BLaER1 (cell line): ENCODE data around the gene APLF.
"Not testable (repeated sequence)": the region's sequence is repeated elsewhere in the genome, so short reads cannot be mapped to it uniquely, and the experiment has no call there.

Source experiments
- H3K27ac ChIP-seq: shearing (Covaris generic); formaldehyde crosslinking; 2 replicates; pipeline ENCODE4 v1.8.1; 2022
- H3K27me3 ChIP-seq: shearing (Covaris generic); formaldehyde crosslinking; 2 replicates; pipeline ENCODE4 v1.8.1; 2022
- H3K36me3 ChIP-seq: shearing (Covaris generic); formaldehyde crosslinking; 2 replicates; pipeline ENCODE4 v1.8.1; 2022
- H3K4me1 ChIP-seq: shearing (Covaris generic); formaldehyde crosslinking; 2 replicates; pipeline ENCODE4 v1.8.1; 2022
- H3K4me2 ChIP-seq: shearing (Covaris generic); formaldehyde crosslinking; 2 replicates; pipeline ENCODE4 v1.8.1; 2022
- H3K4me3 ChIP-seq: shearing (Covaris generic); formaldehyde crosslinking; 2 replicates; pipeline ENCODE4 v1.8.1; 2022
- H3K9ac ChIP-seq: shearing (Covaris generic); formaldehyde crosslinking; 2 replicates; pipeline ENCODE4 v1.8.1; 2022
- H3K9me3 ChIP-seq: shearing (Covaris generic); formaldehyde crosslinking; 2 replicates; pipeline ENCODE4 v1.8.1; 2022
- H4K20me1 ChIP-seq: shearing (Covaris generic); formaldehyde crosslinking; 2 replicates; pipeline ENCODE4 v1.8.1; 2022
- Cebpa-rat ChIP-seq: shearing (Covaris generic); IDR thresholded peaks from 2 replicates; pipeline ENCODE4 v1.8.1; 2022

The APLF gene

DNA sequence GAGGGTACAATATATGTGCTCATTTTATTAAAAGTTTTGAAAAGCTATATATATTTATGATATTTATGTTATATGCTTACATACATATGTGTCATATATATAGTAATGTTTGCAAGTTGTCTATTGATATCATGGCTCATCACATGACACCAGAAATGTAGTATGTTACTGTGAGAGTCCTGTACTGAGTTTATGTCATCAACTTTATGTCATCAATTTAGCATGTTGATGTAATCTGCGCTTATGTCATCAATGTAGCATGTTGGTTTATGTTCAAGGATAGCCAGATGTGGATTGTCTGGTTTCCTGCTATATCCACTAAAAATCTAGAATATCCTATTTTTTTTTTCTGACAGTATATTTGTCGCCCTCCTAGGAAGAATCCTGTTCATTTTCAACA is 77.4 kb downstream of the APLF start:
- Histone ChIP-seq H3K9me3 (peaks cover 8% of the 10 kb centered on the region; the same call in 1 of the 2 replicates), H3K27ac (no peak overlapping the region), H4K20me1 (no peaks in the 10 kb centered on the region), H3K36me3 (no peaks in the 10 kb centered on the region), H3K4me1 (peaks cover 5% of the 10 kb centered on the region; the same call in 1 of the 2 replicates), H3K9ac (no peak overlapping the region), H3K4me3 (no peak overlapping the region), H3K4me2 (no peak overlapping the region), H3K27me3 (no peaks in the 10 kb centered on the region)
- no peak for TF ChIP-seq Cebpa-rat

DNA sequence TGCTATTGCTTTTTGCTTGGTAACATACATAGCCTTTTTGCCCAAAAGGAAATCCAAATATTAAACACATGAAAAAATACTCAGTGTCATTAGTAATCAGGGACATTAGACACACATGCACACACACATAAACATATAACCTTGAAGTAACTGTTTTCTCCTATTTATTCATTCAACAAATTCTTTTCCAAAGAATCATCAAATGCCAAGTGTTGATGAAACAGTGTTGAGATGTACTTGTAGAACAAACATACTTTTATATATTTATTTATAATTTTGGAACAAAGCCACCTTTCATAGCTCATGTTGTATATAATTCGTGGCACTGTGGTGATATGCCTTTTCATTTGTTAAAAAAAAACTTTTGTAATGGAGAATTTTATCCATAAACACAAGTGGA is 81.0 kb downstream of the APLF start:
- Histone ChIP-seq H3K36me3 (no peaks in the 10 kb centered on the region), H3K4me3 (no peak overlapping the region), H3K27ac (no peak overlapping the region), H3K4me2 (no peak overlapping the region), H4K20me1 (no peaks in the 10 kb centered on the region), H3K4me1 (peaks cover 5% of the 10 kb centered on the region; the same call in 1 of the 2 replicates), H3K9me3 (no peaks in the 10 kb centered on the region), H3K27me3 (no peaks in the 10 kb centered on the region), H3K9ac (no peak overlapping the region)
- no peak for TF ChIP-seq Cebpa-rat

DNA sequence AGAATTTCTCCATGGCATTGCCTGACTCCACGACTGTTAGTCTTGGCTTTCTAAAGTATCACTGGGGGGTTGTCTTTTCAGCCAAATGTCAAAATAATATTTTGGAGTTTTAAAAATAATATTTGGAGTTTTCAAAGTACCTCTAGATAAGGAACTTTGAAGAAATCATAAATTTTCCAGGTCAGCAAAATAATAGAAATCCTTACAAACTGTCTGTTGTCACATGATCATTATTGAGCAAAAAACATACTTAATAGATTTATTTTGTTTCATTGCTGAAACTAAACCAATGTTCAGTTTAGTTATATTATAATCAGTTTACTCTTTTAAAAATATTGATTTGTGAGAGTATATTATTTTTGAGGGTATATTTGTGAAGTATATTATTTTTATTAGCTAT is 85.7 kb downstream of the APLF start:
- Histone ChIP-seq H3K4me2 (no peak overlapping the region), H4K20me1 (no peaks in the 10 kb centered on the region), H3K27ac (no peak overlapping the region), H3K9ac (no peak overlapping the region), H3K4me1 (no peaks in the 10 kb centered on the region), H3K4me3 (no peak overlapping the region), H3K36me3 (no peaks in the 10 kb centered on the region), H3K27me3 (no peaks in the 10 kb centered on the region), H3K9me3 (no peaks in the 10 kb centered on the region)
- no peak for TF ChIP-seq Cebpa-rat

DNA sequence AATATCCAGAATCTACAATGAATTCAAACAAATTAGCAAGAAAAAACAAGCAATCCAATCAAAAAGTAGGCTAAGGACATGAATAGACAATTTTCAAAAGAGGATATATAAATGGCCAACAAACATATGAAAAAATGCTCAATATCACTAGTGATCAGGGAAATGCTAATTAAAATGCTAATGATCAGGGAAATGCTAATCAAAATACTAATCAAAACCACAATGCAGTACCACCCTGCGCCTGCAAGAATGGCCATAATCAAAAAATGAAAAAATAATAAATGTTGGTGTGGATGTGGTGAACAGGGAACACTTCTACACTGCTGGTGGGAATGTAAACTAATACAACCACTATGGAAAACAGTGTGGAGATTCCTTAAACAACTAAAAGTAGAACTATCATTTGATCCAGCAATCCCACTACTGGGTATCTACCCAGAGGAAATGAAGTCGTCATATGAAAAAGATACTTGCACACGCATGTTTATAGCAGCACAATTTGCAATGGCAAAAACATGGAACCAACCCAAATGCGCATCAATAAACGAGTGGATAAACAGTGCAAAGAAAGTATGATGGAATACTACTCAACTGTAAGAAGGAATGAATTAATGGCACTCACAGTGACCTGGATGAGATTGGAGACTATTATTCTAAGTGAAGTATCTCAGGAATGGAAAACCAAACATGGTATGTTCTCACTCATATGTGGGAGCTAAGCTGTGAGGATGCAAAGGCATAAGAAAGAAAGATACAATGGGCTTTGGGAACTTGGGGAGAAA is 88.2 kb downstream of the APLF start:
- not testable (repeated sequence) for H3K36me3 ChIP-seq, H3K9ac ChIP-seq, H3K27me3 ChIP-seq, H3K27ac ChIP-seq, H4K20me1 ChIP-seq, H3K4me3 ChIP-seq, H3K4me2 ChIP-seq, H3K4me1 ChIP-seq, H3K9me3 ChIP-seq

DNA sequence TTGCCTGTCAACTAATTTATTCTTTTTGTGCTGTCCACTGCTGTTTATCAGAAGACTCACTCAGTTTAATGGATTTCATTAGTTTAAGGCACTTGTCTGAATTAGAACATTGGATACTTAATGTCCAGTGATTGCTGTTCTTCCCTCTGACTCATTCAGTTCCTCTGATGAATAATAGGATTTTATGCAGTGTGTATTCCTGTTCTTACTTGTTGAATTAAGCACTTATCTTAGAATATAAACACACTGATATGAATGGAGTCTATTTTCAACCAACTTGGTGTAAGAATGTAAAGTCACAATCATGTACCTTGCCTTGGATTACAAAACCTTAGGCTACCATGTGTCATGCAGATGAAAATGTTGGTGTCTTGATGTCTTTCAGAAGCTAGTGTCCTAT is 89.0 kb downstream of the APLF start:
- no peaks in the 10 kb centered on the region for H3K36me3 ChIP-seq
- no peaks in the 10 kb centered on the region for H4K20me1 ChIP-seq
- no peak overlapping the region for H3K27ac ChIP-seq
- H3K27me3 ChIP-seq: no peaks in the 10 kb centered on the region
- no peaks in the 10 kb centered on the region for H3K4me1 ChIP-seq
- no peak for TF ChIP-seq Cebpa-rat
- no peak overlapping the region for H3K4me2 ChIP-seq
- H3K9ac ChIP-seq: no peak overlapping the region
- H3K4me3 ChIP-seq: no peak overlapping the region
- H3K9me3 ChIP-seq: no peaks in the 10 kb centered on the region

DNA sequence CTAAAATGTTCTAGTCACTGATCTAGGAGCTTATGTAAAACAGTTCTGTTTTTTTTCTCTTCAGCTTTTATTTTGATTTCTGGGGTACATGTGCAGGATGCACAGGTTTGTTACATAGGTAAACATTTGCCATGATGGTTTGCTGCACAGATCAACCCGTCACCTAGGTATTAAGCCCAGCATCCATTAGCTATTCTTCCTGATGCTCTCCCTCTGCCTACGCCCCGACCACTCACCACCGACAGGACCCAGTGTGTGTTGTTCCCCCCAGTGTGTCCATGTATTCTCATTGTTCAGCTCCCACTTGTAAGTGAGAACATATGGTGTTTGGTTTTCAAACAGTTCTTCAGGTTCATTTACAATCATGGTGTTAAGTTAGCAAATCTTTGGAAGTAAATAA is 91.2 kb downstream of the APLF start:
- Histone ChIP-seq H3K27ac (no peak overlapping the region), H3K9ac (no peak overlapping the region), H3K36me3 (no peaks in the 10 kb centered on the region), H3K4me2 (no peak overlapping the region), H3K9me3 (no peaks in the 10 kb centered on the region), H3K27me3 (no peaks in the 10 kb centered on the region), H3K4me1 (no peaks in the 10 kb centered on the region), H4K20me1 (no peaks in the 10 kb centered on the region), H3K4me3 (no peak overlapping the region)
- TF ChIP-seq Cebpa-rat: no peak

DNA sequence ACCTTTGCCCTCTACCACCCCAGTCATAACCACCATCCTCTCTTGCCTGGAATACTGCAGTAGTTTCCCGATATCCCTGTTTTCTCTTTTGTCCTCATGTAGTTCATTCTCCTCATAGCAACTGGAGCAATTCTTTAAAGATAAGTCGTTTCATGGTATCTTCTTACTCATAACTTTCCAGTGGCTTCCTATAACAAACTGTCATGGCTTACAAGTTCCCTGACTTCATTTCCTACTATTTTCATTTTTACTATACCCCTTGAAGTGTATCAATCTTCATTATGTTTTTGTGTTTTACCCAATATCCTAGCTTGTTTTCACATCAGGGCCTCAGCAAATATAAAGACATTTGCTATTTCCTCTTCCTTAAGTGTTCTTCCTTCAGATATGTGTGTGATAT is 92.3 kb downstream of the APLF start:
- no peaks in the 10 kb centered on the region for H3K27me3 ChIP-seq
- no peak overlapping the region for H3K4me2 ChIP-seq
- H3K27ac ChIP-seq: no peak overlapping the region
- H3K36me3 ChIP-seq: no peaks in the 10 kb centered on the region
- no peak overlapping the region for H3K9ac ChIP-seq
- H3K9me3 ChIP-seq: no peaks in the 10 kb centered on the region
- no peak for TF ChIP-seq Cebpa-rat
- H3K4me3 ChIP-seq: no peak overlapping the region
- no peaks in the 10 kb centered on the region for H4K20me1 ChIP-seq
- H3K4me1 ChIP-seq: no peaks in the 10 kb centered on the region

DNA sequence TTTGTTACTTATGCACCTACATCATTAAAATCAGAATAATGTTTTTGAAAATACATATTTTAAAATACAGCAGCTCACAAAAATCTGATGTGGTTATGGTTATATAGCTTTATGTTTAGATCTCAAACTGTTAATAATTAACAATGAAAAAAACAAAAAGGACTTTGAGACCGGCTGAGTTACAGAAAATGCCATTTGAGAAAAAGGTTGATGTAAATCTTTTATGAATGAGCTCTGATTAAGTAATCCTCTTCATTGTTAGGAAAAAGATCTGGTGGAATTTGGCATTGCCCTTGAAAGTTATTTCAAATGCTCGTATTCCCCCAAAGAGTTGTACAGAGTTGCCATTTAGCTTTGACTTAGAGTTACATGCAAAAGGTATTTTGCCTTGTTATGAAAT is 93.2 kb downstream of the APLF start:
- no peaks in the 10 kb centered on the region for H3K27me3 ChIP-seq
- H3K4me3 ChIP-seq: no peak overlapping the region
- H3K27ac ChIP-seq: no peak overlapping the region
- no peak overlapping the region for H3K9ac ChIP-seq
- no peak for TF ChIP-seq Cebpa-rat
- H3K4me1 ChIP-seq: no peaks in the 10 kb centered on the region
- no peak overlapping the region for H3K4me2 ChIP-seq
- no peaks in the 10 kb centered on the region for H3K9me3 ChIP-seq
- H3K36me3 ChIP-seq: no peaks in the 10 kb centered on the region
- no peaks in the 10 kb centered on the region for H4K20me1 ChIP-seq

DNA sequence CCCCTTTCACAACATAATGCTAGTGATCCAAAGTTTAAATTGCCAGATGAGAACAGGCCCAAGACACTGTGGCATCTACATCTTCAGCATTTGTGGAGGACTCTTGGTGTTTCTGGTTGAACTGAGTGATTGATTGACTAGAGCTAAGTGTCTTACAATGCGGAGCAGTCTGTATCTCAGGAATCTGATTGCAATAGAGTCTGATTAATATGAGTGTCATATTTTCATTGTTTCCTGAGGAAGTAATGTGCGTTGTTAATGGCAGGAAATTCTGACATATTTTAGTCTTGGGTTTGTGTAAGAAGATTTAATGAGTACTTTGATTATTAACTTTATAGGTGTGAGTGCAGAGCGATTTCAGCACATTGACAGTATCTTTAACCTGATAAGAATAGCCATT is 94.0 kb downstream of the APLF start:
- H3K36me3 ChIP-seq: no peaks in the 10 kb centered on the region
- H3K4me1 ChIP-seq: no peaks in the 10 kb centered on the region
- H3K27ac ChIP-seq: no peak overlapping the region
- TF ChIP-seq Cebpa-rat: no peak
- H3K4me2 ChIP-seq: no peak overlapping the region
- no peak overlapping the region for H3K9ac ChIP-seq
- H3K4me3 ChIP-seq: no peak overlapping the region
- H3K27me3 ChIP-seq: no peaks in the 10 kb centered on the region
- H3K9me3 ChIP-seq: no peaks in the 10 kb centered on the region
- no peaks in the 10 kb centered on the region for H4K20me1 ChIP-seq

DNA sequence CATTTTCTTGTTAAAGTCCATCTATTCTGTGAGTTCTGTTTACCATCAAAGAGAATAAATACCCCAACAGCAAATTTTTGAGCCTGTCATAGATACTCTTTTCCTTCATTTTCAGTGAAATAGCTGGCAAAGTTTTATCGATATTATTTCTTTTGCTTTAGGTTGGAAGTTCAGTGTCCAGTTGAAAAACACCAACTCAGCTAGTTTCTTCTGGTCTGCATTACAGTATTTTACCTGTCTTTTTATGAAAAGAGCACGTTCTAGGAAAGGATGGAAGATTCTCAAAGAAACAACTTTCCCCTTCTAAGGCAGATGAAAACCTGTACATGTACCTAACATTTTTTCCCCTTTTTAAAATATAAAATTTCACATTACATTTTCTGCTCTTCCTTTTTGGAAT is 95.5 kb downstream of the APLF start:
- H3K4me3 ChIP-seq: no peak overlapping the region
- no peak for TF ChIP-seq Cebpa-rat
- H3K27ac ChIP-seq: no peak overlapping the region
- no peaks in the 10 kb centered on the region for H3K9me3 ChIP-seq
- H3K9ac ChIP-seq: no peak overlapping the region
- H4K20me1 ChIP-seq: no peaks in the 10 kb centered on the region
- no peaks in the 10 kb centered on the region for H3K36me3 ChIP-seq
- no peak overlapping the region for H3K4me2 ChIP-seq
- no peaks in the 10 kb centered on the region for H3K27me3 ChIP-seq
- no peaks in the 10 kb centered on the region for H3K4me1 ChIP-seq

DNA sequence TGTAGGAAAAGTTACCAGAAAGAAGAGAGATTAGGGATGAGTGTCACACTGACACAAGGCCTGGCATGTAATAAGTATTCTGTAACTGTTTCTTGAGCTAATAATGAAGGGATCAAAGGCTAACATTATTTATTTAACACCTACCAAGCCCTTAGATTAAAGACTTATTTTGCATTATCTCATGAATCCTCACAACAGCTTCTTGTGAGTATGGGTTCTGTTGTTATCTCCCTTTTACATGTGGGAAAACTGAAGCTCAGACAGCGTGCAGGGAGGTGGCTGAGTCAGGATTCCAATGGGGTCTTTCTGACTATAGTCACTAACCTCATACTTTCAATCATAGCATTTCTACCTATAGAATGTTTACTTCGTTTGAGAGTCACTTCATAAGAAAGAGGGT is 97.0 kb downstream of the APLF start:
- Histone ChIP-seq H3K36me3 (no peaks in the 10 kb centered on the region), H3K27me3 (no peaks in the 10 kb centered on the region), H3K4me1 (no peaks in the 10 kb centered on the region), H4K20me1 (no peaks in the 10 kb centered on the region), H3K4me2 (no peak overlapping the region), H3K27ac (no peak overlapping the region), H3K9ac (no peak overlapping the region), H3K4me3 (no peak overlapping the region), H3K9me3 (no peaks in the 10 kb centered on the region)
- no peak for TF ChIP-seq Cebpa-rat
